A673 (cell line): Measurements from ENCODE around the gene ZNF722.

Experiments used
- EZH2 ChIP-seq: fragments of 200-600 bp; sonication (generic); IDR thresholded peaks from 2 replicates; pipeline ENCODE4 v1.6.1; 2017; ENCODE audit warnings: borderline replicate concordance, low read depth, mild to moderate bottlenecking, mixed read lengths, antibody characterized with exemption, low read length; ENCODE audit not compliant: poor library complexity, severe bottlenecking
- TF ChIP-seq, protein P1 (sequence below): fragments of 300-800, 200-600 bp; sonication (generic); conservative IDR thresholded peaks from 2 replicates; pipeline ENCODE4 v1.5.1; 2017; ENCODE audit warnings: low read depth, mild to moderate bottlenecking, antibody characterized with exemption, low read length, moderate library complexity, mixed read lengths

DNA sequence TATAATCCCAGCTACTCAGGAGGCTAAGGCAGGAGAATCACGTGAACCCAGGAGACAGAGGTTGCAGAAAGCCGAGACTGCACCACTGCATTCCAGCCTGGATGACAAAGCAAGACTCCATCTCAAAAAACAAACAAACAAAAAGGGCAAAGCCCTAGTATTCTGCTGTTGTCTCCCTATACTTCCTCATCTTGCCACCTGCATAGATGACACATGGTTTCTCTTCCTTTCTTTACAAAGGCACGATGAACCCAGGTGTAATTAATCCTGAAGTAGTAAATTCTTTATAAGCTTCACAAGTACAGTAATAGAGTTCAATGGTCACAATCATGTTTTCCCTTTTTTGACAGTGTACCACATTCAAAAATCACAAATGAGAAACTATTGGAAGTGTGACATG is 36.7 kb downstream of the ZNF722 start:
- TF ChIP-seq, protein P1, sequence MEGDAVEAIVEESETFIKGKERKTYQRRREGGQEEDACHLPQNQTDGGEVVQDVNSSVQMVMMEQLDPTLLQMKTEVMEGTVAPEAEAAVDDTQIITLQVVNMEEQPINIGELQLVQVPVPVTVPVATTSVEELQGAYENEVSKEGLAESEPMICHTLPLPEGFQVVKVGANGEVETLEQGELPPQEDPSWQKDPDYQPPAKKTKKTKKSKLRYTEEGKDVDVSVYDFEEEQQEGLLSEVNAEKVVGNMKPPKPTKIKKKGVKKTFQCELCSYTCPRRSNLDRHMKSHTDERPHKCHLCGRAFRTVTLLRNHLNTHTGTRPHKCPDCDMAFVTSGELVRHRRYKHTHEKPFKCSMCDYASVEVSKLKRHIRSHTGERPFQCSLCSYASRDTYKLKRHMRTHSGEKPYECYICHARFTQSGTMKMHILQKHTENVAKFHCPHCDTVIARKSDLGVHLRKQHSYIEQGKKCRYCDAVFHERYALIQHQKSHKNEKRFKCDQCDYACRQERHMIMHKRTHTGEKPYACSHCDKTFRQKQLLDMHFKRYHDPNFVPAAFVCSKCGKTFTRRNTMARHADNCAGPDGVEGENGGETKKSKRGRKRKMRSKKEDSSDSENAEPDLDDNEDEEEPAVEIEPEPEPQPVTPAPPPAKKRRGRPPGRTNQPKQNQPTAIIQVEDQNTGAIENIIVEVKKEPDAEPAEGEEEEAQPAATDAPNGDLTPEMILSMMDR = no peak
- no peak for TF ChIP-seq EZH2
